ENCODE measurements around the gene ANGPT4. TPM values are rescaled to one million over a fixed set of nuclear protein-coding genes. Genes with fewer than 3 reads are reported as not detected.

The ANGPT4 gene
- polyA plus RNA-seq, 3 donors = 0.07 to 0.14 TPM; not detected in 1

DNA sequence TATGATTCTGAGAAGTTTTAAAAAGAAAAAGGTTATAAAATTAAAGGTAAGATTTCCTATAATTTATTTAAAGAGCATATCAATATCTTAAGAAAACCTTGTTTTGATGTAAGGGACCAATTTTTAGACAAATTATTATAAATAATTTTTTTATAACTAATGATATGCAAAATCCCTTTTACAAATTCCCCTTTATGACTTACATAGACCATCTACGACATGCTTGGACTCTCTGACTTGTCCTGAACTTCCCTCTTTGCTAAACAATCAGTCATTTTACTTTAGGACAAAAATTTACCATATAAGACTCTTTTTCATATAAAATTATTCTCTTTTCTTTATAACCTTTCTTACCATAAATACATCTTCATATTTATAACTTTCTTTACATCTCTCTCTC, 15.3 kb upstream of the ANGPT4 start:
- no peaks in the 10 kb centered on the region for H3K79me2 ChIP-seq (ENCODE audit: insufficient read depth, low read length)
- H3K4me3 ChIP-seq (replicated peaks in 1 of 3; ENCODE audit: low read depth in 2 of 3, low read length in 3 of 3) = no peak overlapping the region
- H3K4me1 Mint-ChIP-seq = peaks cover 3% of the 10 kb centered on the region
- TF ChIP-seq, protein P1, sequence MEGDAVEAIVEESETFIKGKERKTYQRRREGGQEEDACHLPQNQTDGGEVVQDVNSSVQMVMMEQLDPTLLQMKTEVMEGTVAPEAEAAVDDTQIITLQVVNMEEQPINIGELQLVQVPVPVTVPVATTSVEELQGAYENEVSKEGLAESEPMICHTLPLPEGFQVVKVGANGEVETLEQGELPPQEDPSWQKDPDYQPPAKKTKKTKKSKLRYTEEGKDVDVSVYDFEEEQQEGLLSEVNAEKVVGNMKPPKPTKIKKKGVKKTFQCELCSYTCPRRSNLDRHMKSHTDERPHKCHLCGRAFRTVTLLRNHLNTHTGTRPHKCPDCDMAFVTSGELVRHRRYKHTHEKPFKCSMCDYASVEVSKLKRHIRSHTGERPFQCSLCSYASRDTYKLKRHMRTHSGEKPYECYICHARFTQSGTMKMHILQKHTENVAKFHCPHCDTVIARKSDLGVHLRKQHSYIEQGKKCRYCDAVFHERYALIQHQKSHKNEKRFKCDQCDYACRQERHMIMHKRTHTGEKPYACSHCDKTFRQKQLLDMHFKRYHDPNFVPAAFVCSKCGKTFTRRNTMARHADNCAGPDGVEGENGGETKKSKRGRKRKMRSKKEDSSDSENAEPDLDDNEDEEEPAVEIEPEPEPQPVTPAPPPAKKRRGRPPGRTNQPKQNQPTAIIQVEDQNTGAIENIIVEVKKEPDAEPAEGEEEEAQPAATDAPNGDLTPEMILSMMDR (IDR thresholded peaks at IDR 0.05) = no peak
- H3K27me3 ChIP-seq (ENCODE audit: control insufficient read depth in 2 of 2, insufficient read depth in 2 of 2, low read length in 2 of 2) = no peaks in the 10 kb centered on the region
- peaks cover 14 to 24% of the 10 kb centered on the region in 2 donors for H3K9me3 ChIP-seq (replicated peaks in 1 of 2; ENCODE audit: control insufficient read depth in 1 of 2, insufficient read depth in 1 of 2, low read length in 2 of 2)
- intact Hi-C loops (cut with micrococcal nuclease) = no loop called here
- no peak for DNase-seq
- H2AFZ ChIP-seq (ENCODE audit: insufficient read depth, low read depth, low read length, poor library complexity, severe bottlenecking) = no peak overlapping the region
- peaks cover 0 to 4% (median 3%) of the 10 kb centered on the region in 3 donors for H3K27me3 Mint-ChIP-seq (ENCODE audit: low read depth in 3 of 3)
- 69% methylated on average over 1 of the region's 1 CpG for WGBS (ENCODE audit: insufficient coverage)
- no peaks in the 10 kb centered on the region for H3K4me1 ChIP-seq (ENCODE audit: control insufficient read depth in 1 of 2, insufficient read depth in 2 of 2, low read length in 2 of 2)
- no peak overlapping the region for H3K27ac Mint-ChIP-seq
- no peak overlapping the region for H3K4me3 Mint-ChIP-seq
- no peak overlapping the region for H3K27ac ChIP-seq (ENCODE audit: low read depth in 1 of 2, low read length in 2 of 2)
- no peaks in the 10 kb centered on the region for H3K36me3 ChIP-seq (replicated peaks in 1 of 2; ENCODE audit: control insufficient read depth in 1 of 2, insufficient read depth in 2 of 2, low read length in 2 of 2)
- peaks cover 3% of the 10 kb centered on the region in 2 donors for H3K36me3 Mint-ChIP-seq
- H3K9ac ChIP-seq (ENCODE audit: insufficient read depth, low read length, poor library complexity, severe bottlenecking) = no peak overlapping the region
- H3K9me3 Mint-ChIP-seq = peaks cover 14 to 36% (median 27%) of the 10 kb centered on the region in 7 donors
- H3K4me2 ChIP-seq (replicated peaks; ENCODE audit: extremely low read depth, low read length, poor library complexity, severe bottlenecking) = no peak overlapping the region
- no peaks in the 10 kb centered on the region for H4K20me1 ChIP-seq (ENCODE audit: insufficient read depth, low read length)

DNA sequence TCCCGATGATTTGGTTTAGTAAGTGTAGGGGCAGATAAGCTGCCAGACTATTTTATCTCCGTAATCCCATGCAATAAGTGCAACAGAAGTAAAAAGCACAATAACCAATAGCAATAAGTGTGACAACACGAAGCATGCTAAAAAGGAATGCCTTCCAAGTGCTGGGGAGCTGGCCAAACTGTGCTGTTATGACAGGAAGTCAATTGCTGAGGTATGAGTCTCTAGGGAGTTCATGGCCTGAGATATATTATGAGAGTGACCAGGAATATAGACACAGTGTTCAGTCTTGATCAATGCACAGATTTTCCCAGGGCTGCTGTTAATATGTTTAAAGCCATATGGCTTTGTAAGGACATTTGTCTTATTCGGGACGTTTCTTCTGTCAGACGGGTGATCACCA, 10.5 kb upstream of the ANGPT4 start:
- H3K4me3 Mint-ChIP-seq = no peak overlapping the region
- no peak overlapping the region for H3K4me2 ChIP-seq (replicated peaks; ENCODE audit: extremely low read depth, low read length, poor library complexity, severe bottlenecking)
- no peak overlapping the region for H2AFZ ChIP-seq (ENCODE audit: insufficient read depth, low read depth, low read length, poor library complexity, severe bottlenecking)
- DNase-seq = no peak
- peaks cover 0 to 3% (median 2%) of the 10 kb centered on the region in 3 donors for H3K27me3 Mint-ChIP-seq (ENCODE audit: low read depth in 3 of 3)
- H3K4me3 ChIP-seq (replicated peaks in 1 of 3; ENCODE audit: low read depth in 2 of 3, low read length in 3 of 3) = no peak overlapping the region
- H3K36me3 ChIP-seq (replicated peaks in 1 of 2; ENCODE audit: control insufficient read depth in 1 of 2, insufficient read depth in 2 of 2, low read length in 2 of 2) = no peaks in the 10 kb centered on the region
- no peak overlapping the region for H3K27ac ChIP-seq (ENCODE audit: low read depth in 1 of 2, low read length in 2 of 2)
- no peaks in the 10 kb centered on the region for H3K79me2 ChIP-seq (ENCODE audit: insufficient read depth, low read length)
- H3K4me1 ChIP-seq (ENCODE audit: control insufficient read depth in 1 of 2, insufficient read depth in 2 of 2, low read length in 2 of 2) = peaks cover 29 to 31% of the 10 kb centered on the region in 2 donors
- H3K4me1 Mint-ChIP-seq = peaks cover 31% of the 10 kb centered on the region
- H3K27ac Mint-ChIP-seq = no peak overlapping the region
- H3K27me3 ChIP-seq (ENCODE audit: control insufficient read depth in 2 of 2, insufficient read depth in 2 of 2, low read length in 2 of 2) = no peaks in the 10 kb centered on the region
- no peak overlapping the region for H3K9ac ChIP-seq (ENCODE audit: insufficient read depth, low read length, poor library complexity, severe bottlenecking)
- peaks cover 4 to 17% of the 10 kb centered on the region in 2 donors for H3K9me3 ChIP-seq (replicated peaks in 1 of 2; ENCODE audit: control insufficient read depth in 1 of 2, insufficient read depth in 1 of 2, low read length in 2 of 2)
- H3K36me3 Mint-ChIP-seq = peaks cover 3 to 4% of the 10 kb centered on the region in 2 donors
- no peaks in the 10 kb centered on the region for H4K20me1 ChIP-seq (ENCODE audit: insufficient read depth, low read length)
- intact Hi-C loops (cut with micrococcal nuclease) = no loop called here
- 89% methylated on average over 3 of the region's 6 CpGs for WGBS (ENCODE audit: insufficient coverage)
- H3K9me3 Mint-ChIP-seq = peaks cover 8 to 24% (median 20%) of the 10 kb centered on the region in 7 donors
- TF ChIP-seq, protein P1 (IDR thresholded peaks at IDR 0.05) = no peak
